Suppressor macrophage treated with lipopolysaccharide for 4 hours (primary cell): Measurements from ENCODE around the gene AGAP3.

Experiments used
- DNase-seq: peaks from one replicate; pipeline ENCODE4 v3.0.0-alpha.2; 2020

Gene AGAP3

GRCh38 chr7:151057989-151058780, 28.1 kb upstream of the AGAP3 start:
- DNase-seq, result peak; percentile 99

- DNase-seq, result peak; percentile 31
These were observed 27.4 kb upstream of the AGAP3 start for GRCh38 chr7:151058781-151059366.

GRCh38 chr7:151059367-151060112, 26.7 kb upstream of the AGAP3 start, which contains the start of gene SLC4A2:
Gene SLC4A2, plus strand, starts transcription at chr7:151059589. Its CDS starts 2,399 bp downstream, at chr7:151061988.
- peak; percentile 69 for DNase-seq

GRCh38 chr7:151060113-151060415, 26.2 kb upstream of the AGAP3 start:
- DNase-seq, result no peak

- no peak for DNase-seq
These were observed 25.7 kb upstream of the AGAP3 start for GRCh38 chr7:151060416-151061212.

- no peak for DNase-seq
These were observed 24.8 kb upstream of the AGAP3 start for GRCh38 chr7:151061213-151062110.

GRCh38 chr7:151062111-151062398, 24.2 kb upstream of the AGAP3 start:
- DNase-seq, result no peak

- no peak for DNase-seq
These were observed 23.7 kb upstream of the AGAP3 start for GRCh38 chr7:151062399-151063211.

GRCh38 chr7:151063212-151063561, 23.1 kb upstream of the AGAP3 start:
- DNase-seq, result no peak

- no peak for DNase-seq
These were observed 21.8 kb upstream of the AGAP3 start for GRCh38 chr7:151064454-151064853.

GRCh38 chr7:151064993-151065392, 21.3 kb upstream of the AGAP3 start:
- DNase-seq, result no peak

GRCh38 chr7:151065516-151065915, 20.8 kb upstream of the AGAP3 start:
- no peak for DNase-seq

GRCh38 chr7:151066273-151066974, 19.9 kb upstream of the AGAP3 start:
- DNase-seq, result no peak

GRCh38 chr7:151068069-151068773, 18.1 kb upstream of the AGAP3 start:
- no peak for DNase-seq

GRCh38 chr7:151069841-151070573, 16.3 kb upstream of the AGAP3 start:
- no peak for DNase-seq

GRCh38 chr7:151070574-151070960, 15.7 kb upstream of the AGAP3 start:
- no peak for DNase-seq

GRCh38 chr7:151071032-151071866, 15.0 kb upstream of the AGAP3 start:
- no peak for DNase-seq

GRCh38 chr7:151073990-151074389, 12.3 kb upstream of the AGAP3 start:
- DNase-seq, result no peak
